H9 (cell line): ENCODE measurements around the gene PTK7. TPM values are rescaled to one million over a fixed set of nuclear protein-coding genes. Genes with fewer than 3 reads are reported as not detected.

Source experiments
- DNase-seq: peaks from one replicate; pipeline ENCODE4 v3.0.0-alpha.2; 2017
- H2AFZ ChIP-seq: one replicate; pipeline ENCODE4 v1.6.1; 2013; ENCODE audit warnings: mild to moderate bottlenecking, low read length, control low read depth, moderate library complexity
- H2AK5ac ChIP-seq: 2 replicates; pipeline ENCODE4 v1.6.1; 2013; ENCODE audit warnings: low read length, control low read depth, mixed read lengths; ENCODE audit not compliant: insufficient read length
- H2BK120ac ChIP-seq: one replicate; pipeline ENCODE4 v1.6.1; 2013; ENCODE audit warnings: low read depth, mild to moderate bottlenecking, low read length, control low read depth, inconsistent platforms; ENCODE audit not compliant: poor library complexity, severe bottlenecking
- H2BK12ac ChIP-seq: 2 replicates; pipeline ENCODE4 v1.6.1; 2013; ENCODE audit warnings: low read length, control low read depth, mixed read lengths, low read depth; ENCODE audit not compliant: insufficient read length
- H2BK15ac ChIP-seq: 2 replicates; pipeline ENCODE4 v1.6.1; 2013; ENCODE audit warnings: low read depth, low read length, control low read depth
- H2BK20ac ChIP-seq: one replicate; pipeline ENCODE4 v1.6.1; 2013; ENCODE audit warnings: low read depth, mild to moderate bottlenecking, low read length, control low read depth, inconsistent platforms; ENCODE audit not compliant: poor library complexity, severe bottlenecking
- H2BK5ac ChIP-seq: 2 replicates; pipeline ENCODE4 v1.6.1; 2013; ENCODE audit warnings: low read length, control low read depth, mixed read lengths; ENCODE audit not compliant: insufficient read length
- H3K14ac ChIP-seq: 2 replicates; pipeline ENCODE4 v1.6.1; 2013; ENCODE audit warnings: low read length, control low read depth; ENCODE audit not compliant: insufficient read depth
- H3K18ac ChIP-seq: 2 replicates; pipeline ENCODE4 v1.6.1; 2013; ENCODE audit warnings: low read depth, mild to moderate bottlenecking, mixed read lengths, low read length, control low read depth; ENCODE audit not compliant: insufficient read length
- H3K23ac ChIP-seq: 2 replicates; pipeline ENCODE4 v1.6.1; 2013; ENCODE audit warnings: low read length, control low read depth, mixed read lengths, low read depth; ENCODE audit not compliant: insufficient read length
- H3K23me2 ChIP-seq: 2 replicates; pipeline ENCODE4 v1.6.1; 2013; ENCODE audit warnings: low read depth, mild to moderate bottlenecking, mixed read lengths, low read length, control low read depth; ENCODE audit not compliant: insufficient read length, poor library complexity, severe bottlenecking
- H3K27ac ChIP-seq: 2 replicates; pipeline ENCODE4 v1.5.1; 2013; ENCODE audit warnings: low read length, control low read depth, mixed read lengths, low read depth; ENCODE audit not compliant: insufficient read length
- H3K27me3 ChIP-seq: 2 replicates; pipeline ENCODE4 v1.6.1; 2013; ENCODE audit warnings: low read length, control low read depth, inconsistent platforms; ENCODE audit not compliant: insufficient read depth
- H3K4ac ChIP-seq: 2 replicates; pipeline ENCODE4 v1.6.1; 2013; ENCODE audit warnings: low read depth, mild to moderate bottlenecking, control low read depth, inconsistent platforms, low read length, moderate library complexity
- H3K4me1 ChIP-seq: 2 replicates; pipeline ENCODE4 v1.6.1; 2013; ENCODE audit warnings: low read length, control low read depth, inconsistent platforms; ENCODE audit not compliant: insufficient read depth
- H3K4me2 ChIP-seq: 2 replicates; pipeline ENCODE4 v1.6.1; 2013; ENCODE audit warnings: low read length, control low read depth, mixed read lengths; ENCODE audit not compliant: insufficient read length, insufficient read depth
- H3K56ac ChIP-seq: 2 replicates; pipeline ENCODE4 v1.6.1; 2013; ENCODE audit warnings: low read depth, mild to moderate bottlenecking, mixed read lengths, low read length, control low read depth; ENCODE audit not compliant: insufficient read length
- H3K79me1 ChIP-seq: 2 replicates; pipeline ENCODE4 v1.6.1; 2013; ENCODE audit warnings: low read depth, mild to moderate bottlenecking, moderate library complexity, low read length, control low read depth, inconsistent platforms; ENCODE audit not compliant: insufficient read depth, poor library complexity, severe bottlenecking
- H3K79me2 ChIP-seq: 2 replicates; pipeline ENCODE4 v1.6.1; 2013; ENCODE audit warnings: low read length, control low read depth, inconsistent platforms; ENCODE audit not compliant: insufficient read depth
- H3K9ac ChIP-seq: 2 replicates; pipeline ENCODE4 v1.6.1; 2013; ENCODE audit warnings: low read length, control low read depth, mixed read lengths; ENCODE audit not compliant: insufficient read length; ENCODE audit errors: extremely low read depth
- H3K9me3 ChIP-seq: one replicate; pipeline ENCODE4 v1.6.1; 2013; ENCODE audit warnings: low read depth, low read length, inconsistent platforms; ENCODE audit not compliant: control insufficient read depth
- H3T11ph ChIP-seq: one replicate; pipeline ENCODE4 v1.6.1; 2013; ENCODE audit warnings: mild to moderate bottlenecking, low read length, control low read depth, inconsistent platforms
- H4K20me1 ChIP-seq: one replicate; pipeline ENCODE4 v1.6.1; 2013; ENCODE audit not compliant: control insufficient read depth, insufficient read length, insufficient read depth
- H4K5ac ChIP-seq: 2 replicates; pipeline ENCODE4 v1.6.1; 2013; ENCODE audit warnings: low read depth, mild to moderate bottlenecking, mixed read lengths, low read length, control low read depth; ENCODE audit not compliant: insufficient read length
- H4K8ac ChIP-seq: replicated peaks from 2 replicates; pipeline ENCODE4 v1.6.1; 2013; ENCODE audit warnings: low read length, control low read depth, mixed read lengths, low read depth; ENCODE audit not compliant: insufficient read length
- H4K91ac ChIP-seq: 2 replicates; pipeline ENCODE4 v1.6.1; 2013; ENCODE audit warnings: low read depth, mild to moderate bottlenecking, moderate library complexity, mixed read lengths, low read length, control low read depth; ENCODE audit not compliant: insufficient read length
- H3K27ac Mint-ChIP-seq, 3 experiments: 2 replicates in 2 of 3; 3 replicates in 1 of 3; pipeline ENCODE4 v1.8.0; 2020 to 2021; ENCODE audit warnings: mixed read lengths in 3 of 3, mild to moderate bottlenecking in 1 of 3, moderate library complexity in 1 of 3
- H3K27me3 Mint-ChIP-seq: 2 replicates; pipeline ENCODE4 v1.8.0; 2021; ENCODE audit warnings: low read depth, mild to moderate bottlenecking, moderate library complexity, mixed read lengths
- H3K36me3 Mint-ChIP-seq, 3 experiments: 2 replicates in 2 of 3; 3 replicates in 1 of 3; pipeline ENCODE4 v1.8.0; 2020 to 2021; ENCODE audit warnings: low read depth in 3 of 3, mixed read lengths in 3 of 3; ENCODE audit not compliant: insufficient read depth in 1 of 3
- H3K4me1 Mint-ChIP-seq, 2 experiments: 2 replicates each; pipeline ENCODE4 v1.8.0; 2020; ENCODE audit warnings: mixed read lengths in 2 of 2
- H3K4me3 Mint-ChIP-seq, 2 experiments: 2 replicates in 1 of 2; 3 replicates in 1 of 2; pipeline ENCODE4 v1.8.0; 2020 to 2021; ENCODE audit warnings: mild to moderate bottlenecking in 2 of 2, mixed read lengths in 2 of 2, moderate library complexity in 1 of 2
- H3K9me3 Mint-ChIP-seq, 2 experiments: 2 replicates in 1 of 2; 3 replicates in 1 of 2; pipeline ENCODE4 v1.8.0; 2020; ENCODE audit warnings: mild to moderate bottlenecking in 2 of 2, mixed read lengths in 2 of 2, moderate library complexity in 1 of 2
- WGBS: extraction: QIAGEN DNeasy Blood & Tissue Kit; methylation state at CpG from one replicate; pipeline ENCODE4 v1.1.7; 2013; ENCODE audit warnings: missing lambda C conversion rate, low lambda C conversion rate, mixed read lengths; ENCODE audit not compliant: insufficient read length; ENCODE audit errors: extremely low coverage; 5-methylcytosine and 5-hydroxymethylcytosine counted together
- total RNA-seq: library from RNA; stranded (reverse); gene quantifications from 2 replicates; pipeline ENCODE4 v1.2.1, GENCODE V29; 2021
- TF ChIP-seq, protein P1 (sequence below): fragments of 200-600 bp; sonication (generic); conservative IDR thresholded peaks from 3 replicates; pipeline ENCODE4 v1.8.0; 2021; ENCODE audit warnings: antibody characterized with exemption, mild to moderate bottlenecking

The PTK7 gene
- total RNA-seq, 1 experiment from 2014 or later: 128 TPM

DNA sequence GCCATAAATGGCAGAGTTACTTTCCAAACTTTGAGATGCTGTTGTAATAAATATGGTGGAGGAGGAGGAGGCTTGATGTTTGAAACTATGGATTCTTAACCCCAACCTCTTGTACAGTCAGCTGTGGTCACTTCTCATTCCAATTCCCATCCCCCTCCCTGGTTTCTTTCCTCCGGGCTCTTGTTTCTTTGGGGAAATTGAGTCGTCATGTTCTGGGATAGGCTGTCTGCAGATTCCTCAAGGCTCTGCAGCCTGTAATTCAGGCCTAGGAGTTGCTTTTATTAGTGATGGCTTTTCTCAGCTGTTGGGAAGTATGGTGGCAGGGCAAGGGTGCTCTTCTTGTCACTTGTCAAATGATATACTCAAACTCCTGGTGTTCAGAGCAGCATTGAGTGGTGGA lies 2.6 kb downstream of the PTK7 start:
- Histone ChIP-seq H3K4me1 (peaks cover 13% of the 10 kb centered on the region), H3K18ac (no peak overlapping the region), H4K8ac (no peak overlapping the region), H4K91ac (no peak overlapping the region), H3K23ac (no peak overlapping the region), H3K79me2 (peaks cover 22% of the 10 kb centered on the region; the same call in 1 of the 2 replicates), H3K4me2 (no peak overlapping the region), H4K5ac (no peak overlapping the region), H3K9ac (no peak overlapping the region), H3K79me1 (peaks cover 11% of the 10 kb centered on the region), H3T11ph (no peak overlapping the region), H2AK5ac (no peak overlapping the region), H2BK12ac (no peak overlapping the region), H3K56ac (no peak overlapping the region), H3K27me3 (no peaks in the 10 kb centered on the region), H2BK15ac (no peak overlapping the region), H2BK120ac (no peak overlapping the region), H3K9me3 (no peaks in the 10 kb centered on the region), H3K14ac (no peak overlapping the region), H2AFZ (no peak overlapping the region), H2BK5ac (no peak overlapping the region), H3K4ac (no peak overlapping the region), H3K23me2 (peaks cover 10% of the 10 kb centered on the region), H4K20me1 (no peaks in the 10 kb centered on the region), H2BK20ac (no peak overlapping the region), H3K27ac (no peak overlapping the region)
- no peak for DNase-seq
- Mint-ChIP-seq H3K36me3 (peaks cover 6 to 16% (median 7%) of the 10 kb centered on the region in 3 experiments), H3K27me3 (no peaks in the 10 kb centered on the region), H3K9me3 (no peaks in the 10 kb centered on the region), H3K4me3 (peak overlapping the region in 1 of 2 experiments; percentile 90; a peak in 2 of 5 replicates), H3K27ac (no peak overlapping the region), H3K4me1 (peaks cover 39 to 52% of the 10 kb centered on the region in 2 experiments)
- TF ChIP-seq, protein P1, sequence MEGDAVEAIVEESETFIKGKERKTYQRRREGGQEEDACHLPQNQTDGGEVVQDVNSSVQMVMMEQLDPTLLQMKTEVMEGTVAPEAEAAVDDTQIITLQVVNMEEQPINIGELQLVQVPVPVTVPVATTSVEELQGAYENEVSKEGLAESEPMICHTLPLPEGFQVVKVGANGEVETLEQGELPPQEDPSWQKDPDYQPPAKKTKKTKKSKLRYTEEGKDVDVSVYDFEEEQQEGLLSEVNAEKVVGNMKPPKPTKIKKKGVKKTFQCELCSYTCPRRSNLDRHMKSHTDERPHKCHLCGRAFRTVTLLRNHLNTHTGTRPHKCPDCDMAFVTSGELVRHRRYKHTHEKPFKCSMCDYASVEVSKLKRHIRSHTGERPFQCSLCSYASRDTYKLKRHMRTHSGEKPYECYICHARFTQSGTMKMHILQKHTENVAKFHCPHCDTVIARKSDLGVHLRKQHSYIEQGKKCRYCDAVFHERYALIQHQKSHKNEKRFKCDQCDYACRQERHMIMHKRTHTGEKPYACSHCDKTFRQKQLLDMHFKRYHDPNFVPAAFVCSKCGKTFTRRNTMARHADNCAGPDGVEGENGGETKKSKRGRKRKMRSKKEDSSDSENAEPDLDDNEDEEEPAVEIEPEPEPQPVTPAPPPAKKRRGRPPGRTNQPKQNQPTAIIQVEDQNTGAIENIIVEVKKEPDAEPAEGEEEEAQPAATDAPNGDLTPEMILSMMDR: no peak
- no CpG with 5 or more reads among the region's 2 CpGs for WGBS
